H1 (cell line): Measurements from ENCODE around the gene RRP12. TPM values are rescaled to one million over a fixed set of nuclear protein-coding genes. Genes with fewer than 3 reads are reported as not detected.
"Not testable (repeated sequence)": the region's sequence is repeated elsewhere in the genome, so short reads cannot be mapped to it uniquely, and the experiment has no call there.

ENCODE experiments used
- CTCF ChIA-PET: fragments of 300-600 bp; sonication (Branson Sonifier 250); formaldehyde crosslinking; loops from one replicate; lab custom pipeline; 2021; ENCODE audit not compliant: partially characterized antibody; lab: Charles Lee
- POLR2A ChIA-PET: fragments of 300-600 bp; sonication (Branson Sonifier 250); formaldehyde crosslinking; loops from one replicate; lab custom pipeline; 2021; ENCODE audit warnings: inconsistent platforms; ENCODE audit not compliant: partially characterized antibody; lab: Charles Lee
- DNase-seq, 2 experiments: peaks; one replicate each; pipeline versions ENCODE4 v3.0.0 to v3.0.0-alpha.2; 2010 to 2022; ENCODE audit warnings: low spot score in 2 of 2, low read depth in 1 of 2, mixed read lengths in 1 of 2
- FAIRE-seq: peaks from 2 replicates; lab custom pipeline; 2011; peaks lifted over from hg19 to GRCh38; lab: Jason Lieb, UNC
- H2AFZ ChIP-seq: 2 replicates; pipeline ENCODE4 v1.8.1; 2012; ENCODE audit warnings: low read length, inconsistent platforms
- H2AK5ac ChIP-seq: 2 replicates; pipeline ENCODE4 v1.6.1; 2013; ENCODE audit warnings: low read depth, low read length
- H2BK120ac ChIP-seq: replicated peaks from 2 replicates; pipeline ENCODE3; 2013; ENCODE audit warnings: low read depth, low read length, inconsistent platforms
- H2BK12ac ChIP-seq: 2 replicates; pipeline ENCODE4 v1.6.1; 2013; ENCODE audit warnings: low read depth, low read length
- H2BK15ac ChIP-seq: 2 replicates; pipeline ENCODE4 v1.6.1; 2013; ENCODE audit warnings: low read length
- H2BK20ac ChIP-seq: 2 replicates; pipeline ENCODE4 v1.6.1; 2013; ENCODE audit warnings: low read length
- H2BK5ac ChIP-seq: 2 replicates; pipeline ENCODE4 v1.6.1; 2013; ENCODE audit warnings: low read depth, low read length
- H3K14ac ChIP-seq: 2 replicates; pipeline ENCODE4 v1.6.1; 2013; ENCODE audit warnings: inconsistent platforms; ENCODE audit not compliant: insufficient read length
- H3K18ac ChIP-seq: 2 replicates; pipeline ENCODE4 v1.6.1; 2013; ENCODE audit warnings: low read length; ENCODE audit errors: extremely low read depth
- H3K23ac ChIP-seq: 2 replicates; pipeline ENCODE4 v1.6.1; 2013; ENCODE audit warnings: inconsistent platforms; ENCODE audit not compliant: insufficient read length
- H3K23me2 ChIP-seq: 2 replicates; pipeline ENCODE4 v1.6.1; 2013; ENCODE audit warnings: low read depth, low read length
- H3K27ac ChIP-seq: 2 replicates; pipeline ENCODE4 v1.6.1; 2011; ENCODE audit warnings: low read depth, low read length, inconsistent platforms
- H3K27me3 ChIP-seq, 4 experiments: replicated peaks in 1 of 4; 1 replicate in 1 of 4; 2 replicates in 3 of 4; pipeline versions ENCODE4 v1.6.1 to v1.8.1; 2011 to 2013; ENCODE audit warnings: low read length in 3 of 4, mild to moderate bottlenecking in 3 of 4, inconsistent platforms in 2 of 4, mixed read lengths in 2 of 4, moderate library complexity in 1 of 4; ENCODE audit not compliant: control insufficient read depth in 3 of 4, insufficient read depth in 3 of 4; ENCODE audit errors: extremely low read depth in 1 of 4
- H3K36me3 ChIP-seq, 4 experiments: 2 replicates each; pipeline versions ENCODE4 v1.6.1 to v1.8.1; 2011 to 2013; ENCODE audit warnings: mild to moderate bottlenecking in 4 of 4, low read length in 3 of 4, moderate library complexity in 2 of 4, control low read depth in 1 of 4, inconsistent platforms in 1 of 4; ENCODE audit not compliant: insufficient read depth in 4 of 4, control insufficient read depth in 2 of 4
- H3K4ac ChIP-seq: replicated peaks from 2 replicates; pipeline ENCODE3; 2013; ENCODE audit warnings: low read length, low read depth, mixed read lengths, inconsistent platforms; ENCODE audit not compliant: insufficient read length
- H3K4me1 ChIP-seq, 4 experiments: replicated peaks in 1 of 4; 1 replicate in 1 of 4; 2 replicates in 3 of 4; pipeline versions ENCODE4 v1.6.1 to v1.8.1; 2011 to 2013; ENCODE audit warnings: low read length in 3 of 4, inconsistent platforms in 2 of 4, mixed read lengths in 1 of 4; ENCODE audit not compliant: insufficient read depth in 4 of 4, control insufficient read depth in 3 of 4
- H3K4me2 ChIP-seq, 2 experiments: 2 replicates each; pipeline versions ENCODE4 v1.6.1 to v1.8.1; 2011 to 2013; ENCODE audit warnings: low read depth in 2 of 2, low read length in 2 of 2, control low read depth in 1 of 2, inconsistent platforms in 1 of 2, mild to moderate bottlenecking in 1 of 2; ENCODE audit not compliant: insufficient read depth in 1 of 2
- H3K4me3 ChIP-seq, 4 experiments: fragments of 200-600, 300-600 bp in 1 of 4; sonication (generic), shearing (Covaris generic), sonication (Bioruptor Twin) in 1 of 4; 2 replicates each; pipeline versions ENCODE4 v1.5.1 to v1.8.1; 2011 to 2016; ENCODE audit warnings: low read length in 4 of 4, low read depth in 3 of 4, control low read depth in 2 of 4, inconsistent platforms in 2 of 4, mild to moderate bottlenecking in 2 of 4, mixed read lengths in 1 of 4, moderate library complexity in 1 of 4; ENCODE audit not compliant: insufficient read depth in 2 of 4; ENCODE audit errors: extremely low read depth in 1 of 4
- H3K56ac ChIP-seq: replicated peaks from 2 replicates; pipeline ENCODE3; 2013; ENCODE audit warnings: low read depth, mild to moderate bottlenecking, mixed read lengths, low read length, inconsistent platforms; ENCODE audit not compliant: insufficient read length
- H3K79me1 ChIP-seq: 2 replicates; pipeline ENCODE4 v1.6.1; 2013; ENCODE audit warnings: low read depth, low read length, control low read depth
- H3K79me2 ChIP-seq, 2 experiments: 2 replicates each; pipeline versions ENCODE4 v1.6.1 to v1.8.1; 2012 to 2013; ENCODE audit warnings: low read length in 2 of 2, mild to moderate bottlenecking in 2 of 2, inconsistent platforms in 1 of 2; ENCODE audit not compliant: insufficient read depth in 2 of 2, control insufficient read depth in 1 of 2
- H3K9ac ChIP-seq, 4 experiments: replicated peaks in 1 of 4; 1 replicate in 1 of 4; 2 replicates in 3 of 4; pipeline versions ENCODE4 v1.6.1 to v1.8.1; 2011 to 2013; ENCODE audit warnings: low read depth in 3 of 4, low read length in 3 of 4, control low read depth in 2 of 4, mild to moderate bottlenecking in 2 of 4, moderate library complexity in 2 of 4, inconsistent platforms in 1 of 4; ENCODE audit errors: extremely low read depth in 1 of 4
- H3K9me3 ChIP-seq, 2 experiments: 2 replicates each; pipeline versions ENCODE4 v1.6.1 to v1.8.1; 2012 to 2013; ENCODE audit warnings: mild to moderate bottlenecking in 2 of 2, moderate library complexity in 2 of 2, control low read depth in 1 of 2, inconsistent platforms in 1 of 2, low read depth in 1 of 2, low read length in 1 of 2, mixed read lengths in 1 of 2; ENCODE audit not compliant: insufficient read depth in 2 of 2
- H4K20me1 ChIP-seq, 2 experiments: replicated peaks in 1 of 2; 2 replicates each; pipeline versions ENCODE3 to v1.8.1; 2011 to 2013; ENCODE audit warnings: inconsistent platforms in 2 of 2, low read length in 2 of 2, mild to moderate bottlenecking in 1 of 2; ENCODE audit not compliant: insufficient read depth in 2 of 2, control insufficient read depth in 1 of 2
- H4K5ac ChIP-seq: 2 replicates; pipeline ENCODE4 v1.6.1; 2013; ENCODE audit warnings: low read length, low read depth, mixed read lengths, inconsistent platforms; ENCODE audit not compliant: insufficient read length
- H4K8ac ChIP-seq: 2 replicates; pipeline ENCODE4 v1.8.0; 2013; ENCODE audit warnings: mild to moderate bottlenecking, moderate library complexity, low read length, inconsistent platforms; ENCODE audit not compliant: insufficient read depth; ENCODE audit errors: extremely low read depth
- H4K91ac ChIP-seq: replicated peaks from 2 replicates; pipeline ENCODE3; 2013; ENCODE audit warnings: low read length, mixed read lengths, inconsistent platforms; ENCODE audit not compliant: insufficient read length
- whole genome bisulfite sequencing, 2 experiments: shearing (Covaris generic) in 1 of 2; methylation state at CpG; one replicate each; pipeline versions ENCODE4 v1.1.6 to v1.1.7; 2013 to 2015; ENCODE audit warnings: low lambda C conversion rate in 2 of 2, mixed read lengths in 2 of 2, inconsistent platforms in 1 of 2, low coverage in 1 of 2, missing lambda C conversion rate in 1 of 2; ENCODE audit not compliant: insufficient replicate concordance in 2 of 2, insufficient coverage in 1 of 2, insufficient read length in 1 of 2; ENCODE audit errors: extremely low coverage in 1 of 2, missing lambda C conversion rate in 1 of 2; 5-methylcytosine and 5-hydroxymethylcytosine counted together
- polyA plus RNA-seq, 7 experiments: library from polyadenylated mRNA; depleted of rRNA in 3 of 7; stranded (reverse) in 5 of 7; unstranded in 2 of 7; fragments of >200 nt in 5 of 7; fragments of 200-250 nt in 2 of 7; gene quantifications; 1 replicate in 5 of 7; 2 replicates in 1 of 7; 4 replicates in 1 of 7; pipeline versions ENCODE4 v1.2.1 to v1.2.3, GENCODE V29; 2011 to 2013; ENCODE audit warnings: missing spikeins in 2 of 7, mixed read lengths in 2 of 7
- total RNA-seq: library from RNA; stranded (reverse); fragmentation: NEBNext Ultra II Directional; extraction: Animal tissue kit (Norgen Biotek cat#: 25700); gene quantifications from 2 replicates; pipeline ENCODE4 v1.2.1, GENCODE V29; 2021

The RRP12 gene
- total and polyA plus RNA-seq, 2 of the 8 experiments (the other 6 are each of a cell fraction or from before 2014, with no cell fraction given): 21.0 to 65.8 TPM

- not testable (repeated sequence) for H3K79me1 ChIP-seq, H3K4me1 ChIP-seq, H4K5ac ChIP-seq, H2BK5ac ChIP-seq, H2BK20ac ChIP-seq, H3K14ac ChIP-seq, H3K18ac ChIP-seq, H2AK5ac ChIP-seq, H3K56ac ChIP-seq, DNase-seq, H3K27me3 ChIP-seq, H2AFZ ChIP-seq, H2BK120ac ChIP-seq, H4K8ac ChIP-seq, H3K4me2 ChIP-seq, H2BK15ac ChIP-seq, H3K9ac ChIP-seq, H3K4me3 ChIP-seq, H4K20me1 ChIP-seq, FAIRE-seq, H3K4ac ChIP-seq, H3K27ac ChIP-seq, H4K91ac ChIP-seq, H3K9me3 ChIP-seq, H3K23ac ChIP-seq, H2BK12ac ChIP-seq
- POLR2A ChIA-PET: interaction anchor here (0.6 to 2.0 kb wide), 5 partner anchors 9 to 636 kb away, joined by 3 to 11 read pairs (median 3); no protein-coding TSS in a partner anchor
- peaks cover 0 to 15% (median 4%) of the 10 kb centered on the region in 4 experiments; a peak in 1 of 8 replicates for H3K36me3 ChIP-seq
- CTCF ChIA-PET: interaction anchor here (0.6 to 8.7 kb wide), 5 partner anchors 16 to 68 kb away, joined by 3 to 128 read pairs (median 3); no protein-coding TSS in a partner anchor
- 94% methylated on average over 8 of the region's 8 CpGs; no CpG with 5 or more reads in 1 of the 2 experiments for WGBS, 2 experiments
- H3K23me2 ChIP-seq: peaks cover 12% of the 10 kb centered on the region
- peaks cover 21 to 26% of the 10 kb centered on the region in 2 experiments for H3K79me2 ChIP-seq
Measured at GRCh38 chr10:97423757-97424098, 22.6 kb upstream of the RRP12 start.
